Omental fat pad (tissue), 4 donors: ENCODE data around the gene ESRRA. TPM values are rescaled to one million over a fixed set of nuclear protein-coding genes. Genes with fewer than 3 reads are reported as not detected.
A peak's percentile ranks its signal among the peaks of the same experiment; 100 is the strongest.

ENCODE experiments used
- ATAC-seq: fragments of 150-250 bp; one replicate; pipeline ENCODE4 v1.9.1; 2016; ENCODE audit warnings: mild to moderate bottlenecking, moderate library complexity; ENCODE audit not compliant: low FRiP score
- DNase-seq: peaks from one replicate; pipeline ENCODE4 v3.0.0-alpha.2; 2019; ENCODE audit warnings: low spot score
- CTCF ChIP-seq, 3 donors: fragments of 450-650 bp; IDR thresholded peaks; one replicate each; pipeline ENCODE4 v1.5.1; 2016 to 2017; ENCODE audit warnings: antibody characterized with exemption in 3 of 3, mild to moderate bottlenecking in 3 of 3, moderate library complexity in 2 of 3
- total RNA-seq, 4 donors: library from RNA; depleted of rRNA; stranded (reverse); fragments of >200 nt; gene quantifications; one replicate each; pipeline ENCODE4 v1.1.0, GENCODE V29; 2016

ESRRA gene
- 10 to 100 TPM; 32.1 to 50.8 (median 44.6) TPM for total RNA-seq

GRCh38 chr11:64305075-64305690 lies at the start of gene ESRRA:
TSS of gene ESRRA (plus strand) at chr11:64305524. CDS start at chr11:64307180, 1,656 bp downstream.
- peak; percentile 85 for ATAC-seq
- DNase-seq: peak; percentile 99
- TF ChIP-seq CTCF (IDR thresholded peaks at IDR 0.05): no peak

GRCh38 chr11:64256300-64256699 lies 49.0 kb upstream of the ESRRA start:
- ATAC-seq: no peak
- TF ChIP-seq CTCF (IDR thresholded peaks at IDR 0.05): no peak
- no peak for DNase-seq

- no peak for TF ChIP-seq CTCF (IDR thresholded peaks at IDR 0.05)
- ATAC-seq (no peak), DNase-seq (no peak)
Measured at GRCh38 chr11:64258356-64258755, 47.0 kb upstream of the ESRRA start.

GRCh38 chr11:64258946-64259532 lies 46.3 kb upstream of the ESRRA start:
- no peak for TF ChIP-seq CTCF (IDR thresholded peaks at IDR 0.05)
- ATAC-seq: no peak
- DNase-seq: no peak

- DNase-seq: no peak
- no peak for TF ChIP-seq CTCF (IDR thresholded peaks at IDR 0.05)
- ATAC-seq: no peak
Measured at GRCh38 chr11:64259533-64260067, 45.7 kb upstream of the ESRRA start.

- TF ChIP-seq CTCF (IDR thresholded peaks at IDR 0.05): no peak
- DNase-seq: no peak
Measured at GRCh38 chr11:64260147-64260708, 45.1 kb upstream of the ESRRA start.

More at GRCh38 chr11:64260147-64260708, 45.1 kb upstream of the ESRRA start:
- ATAC-seq: no peak
